Measurements from ENCODE around the gene LGALS7.
"Not testable (repeated sequence)": the region's sequence is repeated elsewhere in the genome, so short reads cannot be mapped to it uniquely, and the experiment has no call there.

GRCh38 chr19:38754196-38754595 is 19.1 kb downstream of the LGALS7 start:
- not testable (repeated sequence) for TF ChIP-seq POLR2A (IDR thresholded peaks at IDR 0.05; ENCODE audit: control extremely low read depth in 1 of 2, low read depth in 2 of 2, low read length in 2 of 2); ATF2 (IDR thresholded peaks at IDR 0.05; ENCODE audit: low read length); EP300 (IDR thresholded peaks at IDR 0.05; ENCODE audit: borderline replicate concordance in 1 of 2, low read depth in 2 of 2, low read length in 2 of 2)

Measured in H1 (cell line).